ENCODE measurements around the gene SLC5A7. TPM values are rescaled to one million over a fixed set of nuclear protein-coding genes. Genes with fewer than 3 reads are reported as not detected.

The SLC5A7 gene
- polyA plus RNA-seq (2012; ENCODE audit: low read depth, missing spikeins): not detected

DNA sequence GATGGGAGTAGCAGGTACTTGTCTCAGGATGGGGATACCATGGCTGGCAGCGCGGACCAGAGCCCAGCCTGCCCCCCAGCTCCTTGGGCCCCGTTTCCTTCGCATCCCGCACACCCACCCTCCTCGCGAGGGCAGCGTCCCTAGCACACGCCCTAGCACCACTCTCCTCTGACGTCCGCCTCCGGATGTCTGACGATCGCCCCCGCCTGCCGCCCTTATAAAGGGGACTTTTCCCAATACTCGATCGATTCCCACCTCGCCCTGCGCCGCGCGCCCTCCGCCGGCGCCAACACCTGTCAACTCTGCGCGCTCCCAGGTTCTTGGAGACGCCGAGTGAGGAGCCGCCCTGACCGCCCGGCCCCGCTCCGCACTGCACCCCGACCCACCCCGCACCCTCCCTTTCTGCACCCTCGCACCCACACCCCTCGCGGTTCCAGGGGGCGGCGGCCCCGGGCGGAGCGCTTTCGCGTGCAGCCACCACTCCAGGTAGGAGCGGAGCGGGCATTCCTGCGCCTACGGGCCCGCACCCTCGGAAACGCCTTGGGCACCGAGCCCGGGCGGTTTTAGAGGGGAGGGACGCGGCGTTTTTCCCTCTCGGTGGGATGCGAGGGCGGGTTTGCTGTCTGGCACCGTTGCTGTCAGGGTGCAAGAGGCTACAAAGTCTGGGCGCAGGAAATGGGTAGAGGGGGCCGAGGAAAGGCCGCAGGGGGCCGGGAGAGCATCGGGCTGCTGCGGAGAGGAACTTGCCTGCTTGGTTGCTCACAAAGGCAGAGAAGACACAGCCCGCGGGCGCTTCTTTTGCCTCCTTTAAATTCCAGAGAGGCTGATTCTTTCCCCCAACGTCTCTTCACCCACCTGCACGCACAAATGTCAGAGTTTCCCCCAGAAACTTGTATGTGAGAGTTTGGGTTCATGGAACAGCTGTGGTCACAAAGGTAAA is at the start of gene SLC5A7:
Gene SLC5A7 (plus strand): TSS at position 247 of the 940 bp plus-strand sequence. CDS start 1,632 bp downstream, outside the sequence.
- TF ChIP-seq PAX5 (IDR thresholded peaks at IDR 0.05; ENCODE audit: insufficient read depth, low read length, severe bottlenecking): no peak
- TF ChIP-seq SPI1 (IDR thresholded peaks at IDR 0.05; ENCODE audit: low read depth, low read length): no peak
- no peak for TF ChIP-seq POLR2AphosphoS5 (IDR thresholded peaks at IDR 0.05; ENCODE audit: low read depth, low read length)
- TF ChIP-seq POLR2A (IDR thresholded peaks at IDR 0.05; ENCODE audit: low read depth, low read length): no peak
- no peak for TF ChIP-seq TAF1 (IDR thresholded peaks at IDR 0.05; ENCODE audit: low read depth, low read length)
- no peak for TF ChIP-seq POU2F2 (IDR thresholded peaks at IDR 0.05; ENCODE audit: low read depth, low read length)
- DNase-seq (ENCODE audit: insufficient read length, low spot score) (no peak), FAIRE-seq (no peak)

DNA sequence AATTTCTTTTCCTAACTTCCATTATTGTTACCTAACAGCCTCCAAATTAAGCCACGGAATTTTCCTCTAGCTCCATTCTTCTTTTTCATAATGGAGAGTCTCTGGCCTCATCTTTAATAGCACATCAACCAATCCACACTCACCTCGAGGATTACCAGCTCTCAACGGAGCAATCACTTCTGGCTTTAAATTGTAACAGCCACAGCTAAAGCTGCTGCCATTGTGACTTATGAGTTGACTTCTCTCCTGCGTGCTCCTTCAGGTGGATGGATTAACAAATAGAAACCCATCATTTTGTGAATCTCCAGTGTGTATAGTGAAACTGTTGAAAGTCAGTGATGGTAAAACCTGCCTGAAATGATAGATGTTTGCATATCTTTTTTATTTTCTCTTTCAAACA is 24.9 kb upstream of the SLC5A7 start:
- FAIRE-seq (no peak), DNase-seq (ENCODE audit: insufficient read length, low spot score) (no peak)
- TF ChIP-seq POU2F2 (IDR thresholded peaks at IDR 0.05; ENCODE audit: low read depth, low read length) (no peak), POLR2A (IDR thresholded peaks at IDR 0.05; ENCODE audit: low read depth, low read length) (no peak), PAX5 (IDR thresholded peaks at IDR 0.05; ENCODE audit: insufficient read depth, low read length, severe bottlenecking) (no peak), POLR2AphosphoS5 (IDR thresholded peaks at IDR 0.05; ENCODE audit: low read depth, low read length) (no peak), TAF1 (IDR thresholded peaks at IDR 0.05; ENCODE audit: low read depth, low read length) (no peak), SPI1 (IDR thresholded peaks at IDR 0.05; ENCODE audit: low read depth, low read length) (no peak)

DNA sequence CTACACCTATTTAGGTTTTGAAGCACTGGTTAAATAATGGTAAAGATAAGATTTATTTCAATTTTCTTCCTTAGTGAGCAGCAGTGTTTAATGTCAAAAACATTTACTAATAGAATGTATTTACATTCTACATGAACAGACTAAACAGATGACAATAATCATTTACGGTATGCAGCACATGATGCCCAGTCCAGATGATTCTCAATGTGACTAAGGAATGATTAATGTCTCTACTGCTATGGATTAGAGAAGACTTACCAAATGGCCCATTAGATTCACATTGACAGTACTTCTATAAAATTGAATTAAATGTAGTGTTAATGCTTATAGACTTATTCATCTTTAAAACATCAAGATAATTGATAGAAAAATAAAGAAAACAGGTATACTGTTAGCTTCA is 22.1 kb upstream of the SLC5A7 start:
- no peak for FAIRE-seq
- DNase-seq (ENCODE audit: insufficient read length, low spot score): no peak
- TF ChIP-seq PAX5 (IDR thresholded peaks at IDR 0.05; ENCODE audit: insufficient read depth, low read length, severe bottlenecking): no peak
- TF ChIP-seq POU2F2 (IDR thresholded peaks at IDR 0.05; ENCODE audit: low read depth, low read length): no peak
- no peak for TF ChIP-seq TAF1 (IDR thresholded peaks at IDR 0.05; ENCODE audit: low read depth, low read length)
- no peak for TF ChIP-seq SPI1 (IDR thresholded peaks at IDR 0.05; ENCODE audit: low read depth, low read length)
- no peak for TF ChIP-seq POLR2AphosphoS5 (IDR thresholded peaks at IDR 0.05; ENCODE audit: low read depth, low read length)
- TF ChIP-seq POLR2A (IDR thresholded peaks at IDR 0.05; ENCODE audit: low read depth, low read length): no peak

GRCh38 chr2:107984707-107985106 is 1.6 kb upstream of the SLC5A7 start:
- no peak for TF ChIP-seq POLR2A (IDR thresholded peaks at IDR 0.05; ENCODE audit: low read depth, low read length)
- TF ChIP-seq TAF1 (IDR thresholded peaks at IDR 0.05; ENCODE audit: low read depth, low read length): no peak
- no peak for TF ChIP-seq POLR2AphosphoS5 (IDR thresholded peaks at IDR 0.05; ENCODE audit: low read depth, low read length)
- no peak for TF ChIP-seq SPI1 (IDR thresholded peaks at IDR 0.05; ENCODE audit: low read depth, low read length)
- TF ChIP-seq PAX5 (IDR thresholded peaks at IDR 0.05; ENCODE audit: insufficient read depth, low read length, severe bottlenecking): no peak
- DNase-seq (ENCODE audit: insufficient read length, low spot score): no peak
- FAIRE-seq: no peak

- FAIRE-seq (no peak), DNase-seq (ENCODE audit: insufficient read length, low spot score) (no peak)
- TF ChIP-seq PAX5 (IDR thresholded peaks at IDR 0.05; ENCODE audit: insufficient read depth, low read length, severe bottlenecking) (no peak), POLR2A (IDR thresholded peaks at IDR 0.05; ENCODE audit: low read depth, low read length) (no peak), POU2F2 (IDR thresholded peaks at IDR 0.05; ENCODE audit: low read depth, low read length) (no peak), POLR2AphosphoS5 (IDR thresholded peaks at IDR 0.05; ENCODE audit: low read depth, low read length) (no peak), SPI1 (IDR thresholded peaks at IDR 0.05; ENCODE audit: low read depth, low read length) (no peak), TAF1 (IDR thresholded peaks at IDR 0.05; ENCODE audit: low read depth, low read length) (no peak)
These were observed 1.8 kb downstream of the SLC5A7 start for GRCh38 chr2:107988108-107988507.

GRCh38 chr2:107989445-107989844 is 3.1 kb downstream of the SLC5A7 start:
- DNase-seq (ENCODE audit: insufficient read length, low spot score) (no peak), FAIRE-seq (no peak)
- no peak for TF ChIP-seq POU2F2 (IDR thresholded peaks at IDR 0.05; ENCODE audit: low read depth, low read length)
- TF ChIP-seq PAX5 (IDR thresholded peaks at IDR 0.05; ENCODE audit: insufficient read depth, low read length, severe bottlenecking): no peak
- TF ChIP-seq SPI1 (IDR thresholded peaks at IDR 0.05; ENCODE audit: low read depth, low read length): no peak
- no peak for TF ChIP-seq POLR2AphosphoS5 (IDR thresholded peaks at IDR 0.05; ENCODE audit: low read depth, low read length)
- TF ChIP-seq POLR2A (IDR thresholded peaks at IDR 0.05; ENCODE audit: low read depth, low read length): no peak
- TF ChIP-seq TAF1 (IDR thresholded peaks at IDR 0.05; ENCODE audit: low read depth, low read length): no peak

GRCh38 chr2:107990718-107991117 is 4.4 kb downstream of the SLC5A7 start:
- FAIRE-seq: no peak
- no peak for TF ChIP-seq SPI1 (IDR thresholded peaks at IDR 0.05; ENCODE audit: low read depth, low read length)
- no peak for TF ChIP-seq POLR2AphosphoS5 (IDR thresholded peaks at IDR 0.05; ENCODE audit: low read depth, low read length)
- no peak for TF ChIP-seq TAF1 (IDR thresholded peaks at IDR 0.05; ENCODE audit: low read depth, low read length)
- TF ChIP-seq PAX5 (IDR thresholded peaks at IDR 0.05; ENCODE audit: insufficient read depth, low read length, severe bottlenecking): no peak
- no peak for TF ChIP-seq POU2F2 (IDR thresholded peaks at IDR 0.05; ENCODE audit: low read depth, low read length)
- no peak for TF ChIP-seq POLR2A (IDR thresholded peaks at IDR 0.05; ENCODE audit: low read depth, low read length)

DNA sequence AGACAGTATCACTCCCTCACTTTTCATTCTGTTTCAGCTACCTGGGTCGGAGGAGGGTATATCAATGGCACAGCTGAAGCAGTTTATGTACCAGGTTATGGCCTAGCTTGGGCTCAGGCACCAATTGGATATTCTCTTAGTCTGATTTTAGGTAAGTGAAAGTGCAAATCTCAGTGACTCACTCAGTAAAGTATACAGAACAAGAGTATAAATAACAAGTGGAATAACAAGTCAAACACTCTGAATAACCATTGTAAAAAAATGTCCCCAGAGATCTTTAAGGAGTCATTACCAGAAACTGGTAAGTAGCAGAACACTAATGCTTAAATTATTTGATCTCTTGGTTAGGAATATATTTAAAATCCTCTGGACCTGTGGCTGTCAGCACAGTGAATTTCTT is 5.7 kb downstream of the SLC5A7 start:
- DNase-seq (ENCODE audit: insufficient read length, low spot score) (no peak), FAIRE-seq (no peak)
- TF ChIP-seq TAF1 (IDR thresholded peaks at IDR 0.05; ENCODE audit: low read depth, low read length) (no peak), POLR2A (IDR thresholded peaks at IDR 0.05; ENCODE audit: low read depth, low read length) (no peak), POLR2AphosphoS5 (IDR thresholded peaks at IDR 0.05; ENCODE audit: low read depth, low read length) (no peak), SPI1 (IDR thresholded peaks at IDR 0.05; ENCODE audit: low read depth, low read length) (no peak), PAX5 (IDR thresholded peaks at IDR 0.05; ENCODE audit: insufficient read depth, low read length, severe bottlenecking) (no peak), POU2F2 (IDR thresholded peaks at IDR 0.05; ENCODE audit: low read depth, low read length) (no peak)

More at GRCh38 chr2:107990718-107991117, 4.4 kb downstream of the SLC5A7 start:
- DNase-seq (ENCODE audit: insufficient read length, low spot score): no peak

DNA sequence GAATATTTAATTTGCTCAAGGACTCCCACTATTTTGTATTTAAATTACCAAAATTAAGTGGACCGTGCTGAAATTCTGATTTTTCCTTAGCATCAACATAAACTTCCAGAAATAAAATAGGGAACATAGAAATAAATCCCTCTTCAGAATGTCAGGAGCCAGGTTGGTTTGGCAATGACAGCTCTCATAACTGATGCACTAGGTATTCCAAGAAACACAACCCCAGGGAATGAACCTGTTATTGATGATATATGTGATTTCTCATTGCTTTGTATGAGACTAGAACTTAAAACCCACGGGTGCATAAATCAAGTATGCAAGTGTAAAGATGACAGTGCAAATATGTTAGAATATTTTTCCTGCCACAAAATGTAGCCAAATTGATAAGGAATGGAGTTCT is 12.8 kb downstream of the SLC5A7 start:
- FAIRE-seq (no peak), DNase-seq (ENCODE audit: insufficient read length, low spot score) (no peak)
- TF ChIP-seq TAF1 (IDR thresholded peaks at IDR 0.05; ENCODE audit: low read depth, low read length) (no peak), SPI1 (IDR thresholded peaks at IDR 0.05; ENCODE audit: low read depth, low read length) (no peak), PAX5 (IDR thresholded peaks at IDR 0.05; ENCODE audit: insufficient read depth, low read length, severe bottlenecking) (no peak), POLR2AphosphoS5 (IDR thresholded peaks at IDR 0.05; ENCODE audit: low read depth, low read length) (no peak), POU2F2 (IDR thresholded peaks at IDR 0.05; ENCODE audit: low read depth, low read length) (no peak), POLR2A (IDR thresholded peaks at IDR 0.05; ENCODE audit: low read depth, low read length) (no peak)
